Trophoblast cell (in vitro differentiated cells and primary cell): ENCODE results near the gene RNF187.

Experiments
- DNase-seq, 2 donors: peaks; one replicate each; pipeline ENCODE4 v3.0.0-alpha.2; 2016
- H2AFZ ChIP-seq: 2 replicates; pipeline ENCODE4 v1.6.1; 2013; ENCODE audit warnings: low read length, moderate library complexity, mild to moderate bottlenecking; ENCODE audit not compliant: insufficient read depth, poor library complexity
- H2AK5ac ChIP-seq: 2 replicates; pipeline ENCODE4 v1.6.1; 2013; ENCODE audit warnings: mild to moderate bottlenecking, low read length
- H2BK120ac ChIP-seq: 2 replicates; pipeline ENCODE4 v1.6.1; 2013; ENCODE audit warnings: low read length, mild to moderate bottlenecking, moderate library complexity; ENCODE audit not compliant: insufficient read depth, poor library complexity
- H2BK12ac ChIP-seq: 2 replicates; pipeline ENCODE4 v1.6.1; 2013; ENCODE audit warnings: mild to moderate bottlenecking, low read length, moderate library complexity
- H2BK5ac ChIP-seq: 2 replicates; pipeline ENCODE4 v1.6.1; 2013; ENCODE audit warnings: low read length, low read depth, moderate library complexity, mild to moderate bottlenecking; ENCODE audit not compliant: poor library complexity
- H3K14ac ChIP-seq: 2 replicates; pipeline ENCODE4 v1.6.1; 2013; ENCODE audit warnings: mild to moderate bottlenecking, low read length
- H3K18ac ChIP-seq: 2 replicates; pipeline ENCODE4 v1.6.1; 2013; ENCODE audit warnings: mild to moderate bottlenecking, low read length
- H3K23ac ChIP-seq: 2 replicates; pipeline ENCODE4 v1.6.1; 2013; ENCODE audit warnings: low read length
- H3K27ac ChIP-seq: 2 replicates; pipeline ENCODE4 v1.5.1; 2013; ENCODE audit warnings: low read depth, mild to moderate bottlenecking, inconsistent platforms, low read length, moderate library complexity
- H3K27me3 ChIP-seq: 2 replicates; pipeline ENCODE4 v1.6.1; 2013; ENCODE audit warnings: inconsistent platforms, mild to moderate bottlenecking, low read length, moderate library complexity; ENCODE audit not compliant: insufficient read depth
- H3K36me3 ChIP-seq, 2 experiments: 1 replicate in 1 of 2; 2 replicates in 1 of 2; pipeline ENCODE4 v1.6.1; 2013; ENCODE audit warnings: low read length in 2 of 2, mild to moderate bottlenecking in 2 of 2, moderate library complexity in 1 of 2; ENCODE audit not compliant: insufficient read depth in 2 of 2, control insufficient read depth in 1 of 2
- H3K4ac ChIP-seq: 2 replicates; pipeline ENCODE4 v1.6.1; 2013; ENCODE audit warnings: low read depth, mild to moderate bottlenecking, low read length, moderate library complexity
- H3K4me1 ChIP-seq, 2 experiments: 1 replicate in 1 of 2; 2 replicates in 1 of 2; pipeline ENCODE4 v1.6.1; 2013; ENCODE audit warnings: low read length in 2 of 2, mild to moderate bottlenecking in 2 of 2, moderate library complexity in 1 of 2; ENCODE audit not compliant: insufficient read depth in 2 of 2, control insufficient read depth in 1 of 2
- H3K4me2 ChIP-seq: 2 replicates; pipeline ENCODE4 v1.6.1; 2013; ENCODE audit warnings: inconsistent platforms, mild to moderate bottlenecking, low read length, moderate library complexity
- H3K4me3 ChIP-seq: 2 replicates; pipeline ENCODE4 v1.5.1; 2013; ENCODE audit warnings: mild to moderate bottlenecking, low read depth, low read length, inconsistent platforms
- H3K79me1 ChIP-seq: one replicate; pipeline ENCODE4 v1.6.1; 2013; ENCODE audit warnings: low read length
- H3K79me2 ChIP-seq: 2 replicates; pipeline ENCODE4 v1.6.1; 2013; ENCODE audit warnings: low read length, mild to moderate bottlenecking; ENCODE audit not compliant: control insufficient read depth, insufficient read depth, poor library complexity
- H3K9ac ChIP-seq: 2 replicates; pipeline ENCODE4 v1.6.1; 2013; ENCODE audit warnings: mild to moderate bottlenecking, low read length
- H3K9me3 ChIP-seq: 2 replicates; pipeline ENCODE4 v1.6.1; 2013; ENCODE audit warnings: low read depth, mild to moderate bottlenecking, control low read depth, inconsistent platforms, low read length; ENCODE audit not compliant: insufficient read depth
- H4K12ac ChIP-seq: 2 replicates; pipeline ENCODE4 v1.6.1; 2013; ENCODE audit warnings: low read depth, mild to moderate bottlenecking, low read length, moderate library complexity
- H4K8ac ChIP-seq: 2 replicates; pipeline ENCODE4 v1.6.1; 2013; ENCODE audit warnings: low read depth, mild to moderate bottlenecking, low read length, moderate library complexity
- H4K91ac ChIP-seq: one replicate; pipeline ENCODE4 v1.6.1; 2013; ENCODE audit warnings: low read depth, mild to moderate bottlenecking, low read length, moderate library complexity
- WGBS: extraction: QIAGEN DNeasy Blood & Tissue Kit; methylation state at CpG from one replicate; pipeline ENCODE4 v1.1.7; 2013; ENCODE audit warnings: missing lambda C conversion rate; ENCODE audit not compliant: insufficient read length, insufficient coverage; ENCODE audit errors: extremely low coverage; 5-methylcytosine and 5-hydroxymethylcytosine counted together

RNF187 gene

DNA sequence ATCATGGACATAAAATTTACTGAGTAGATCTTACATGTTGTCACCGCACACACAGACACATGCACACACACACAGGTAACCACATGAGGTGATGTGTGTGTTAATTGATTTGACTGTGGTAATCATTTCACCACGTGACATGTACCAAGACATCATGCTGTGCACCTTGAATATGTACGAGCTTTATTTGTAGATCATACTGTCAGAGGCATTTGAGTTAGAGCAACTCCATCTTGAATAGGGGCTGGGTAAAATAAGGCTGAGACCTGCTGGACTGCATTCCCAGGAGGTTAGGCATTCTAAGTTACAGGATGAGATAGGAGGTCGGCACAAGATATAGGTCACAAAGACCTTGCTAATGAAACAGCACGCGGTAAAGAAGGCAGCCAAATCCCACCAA is 38.8 kb upstream of the RNF187 start:
- WGBS: no CpG with 5 or more reads among the region's 6 CpGs
- no peak overlapping the region for H2BK12ac ChIP-seq
- peak; percentile 53 to 58 for DNase-seq

DNA sequence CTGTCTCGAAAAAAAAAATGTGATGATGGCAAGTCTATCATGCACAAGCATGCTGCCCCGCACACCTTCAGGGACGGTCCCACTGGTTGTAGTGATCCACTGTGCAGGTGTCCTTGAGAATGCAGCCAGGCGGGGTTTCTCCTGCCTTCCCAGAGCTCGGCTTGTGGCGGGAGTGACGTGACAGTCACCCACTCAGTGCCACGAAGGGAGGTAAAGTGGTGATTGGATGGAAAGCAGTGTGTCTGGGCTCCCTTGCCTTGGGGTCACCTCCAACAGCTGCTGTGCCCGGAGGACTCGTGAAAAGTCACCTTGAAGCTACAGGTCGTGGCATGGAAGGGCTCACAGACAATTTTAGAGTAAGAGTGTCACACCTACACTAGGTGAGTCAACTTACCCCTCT is 37.0 kb upstream of the RNF187 start:
- H4K12ac ChIP-seq: no peak overlapping the region

More for the DNA sequence above, 38.8 kb upstream of the RNF187 start:
- Histone ChIP-seq H3K4me1 (peaks cover 13 to 17% of the 10 kb centered on the region in 2 experiments), H3K4ac (no peak overlapping the region), H2BK120ac (peak overlapping the region; percentile 15), H3K79me1 (peaks cover 5% of the 10 kb centered on the region), H3K4me3 (no peak overlapping the region), H3K18ac (no peak overlapping the region), H3K79me2 (no peaks in the 10 kb centered on the region), H4K12ac (no peak overlapping the region), H2AK5ac (no peak overlapping the region), H3K14ac (no peak overlapping the region), H3K27me3 (peaks cover 2% of the 10 kb centered on the region), H3K36me3 (no peaks in the 10 kb centered on the region), H2AFZ (no peak overlapping the region), H3K4me2 (no peak overlapping the region), H3K9ac (no peak overlapping the region), H4K91ac (no peak overlapping the region), H3K23ac (no peak overlapping the region), H3K9me3 (no peaks in the 10 kb centered on the region), H4K8ac (peak overlapping the region; percentile 26), H3K27ac (no peak overlapping the region), H2BK5ac (no peak overlapping the region)

DNA sequence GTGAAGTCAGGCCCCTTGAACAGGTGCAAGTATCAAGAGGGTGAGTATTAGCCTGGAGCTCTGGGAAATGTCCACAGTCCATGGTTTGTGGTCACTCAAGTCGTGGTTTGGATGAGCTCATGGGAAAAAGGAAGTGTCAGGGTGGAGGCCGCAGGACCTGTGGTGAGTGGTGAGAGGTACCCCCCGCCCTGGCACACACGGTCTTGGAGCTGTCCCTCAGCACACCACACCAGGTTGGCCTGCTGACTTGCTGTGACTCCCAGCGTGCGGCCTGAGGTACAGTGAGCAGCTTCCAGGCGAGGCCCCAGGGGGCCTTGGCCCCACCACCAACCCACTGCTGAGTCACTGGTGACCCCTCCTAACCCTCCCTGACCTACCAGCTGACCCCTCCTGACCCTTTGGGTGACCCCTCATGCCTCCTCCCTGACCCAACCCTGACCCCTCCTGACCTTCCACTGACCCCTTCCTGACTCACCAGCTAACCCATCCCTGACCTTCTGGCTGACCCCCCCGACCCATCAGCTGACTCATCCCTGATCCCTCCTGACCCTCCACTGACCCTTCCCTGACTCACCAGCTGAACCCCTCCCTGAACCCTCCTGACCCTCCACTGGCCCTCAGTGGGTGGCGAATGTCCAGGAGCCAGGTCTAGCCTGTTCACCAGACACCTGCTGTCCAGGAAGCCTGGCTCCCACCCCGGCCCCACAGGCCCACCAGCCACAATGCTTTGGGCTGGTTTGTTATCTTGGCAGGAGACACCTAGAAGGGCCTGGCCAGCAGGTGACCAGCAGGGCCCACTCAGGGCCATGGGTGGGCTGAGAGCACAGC is 34.8 kb upstream of the RNF187 start:
- no peaks in the 10 kb centered on the region for H3K27me3 ChIP-seq
- no CpG with 5 or more reads among the region's 10 CpGs for WGBS
- H3K23ac ChIP-seq: no peak overlapping the region
- H3K79me1 ChIP-seq: peaks cover 5% of the 10 kb centered on the region
- H2AK5ac ChIP-seq: no peak overlapping the region
- no peaks in the 10 kb centered on the region for H3K36me3 ChIP-seq
- H3K4ac ChIP-seq: no peak overlapping the region
- no peak overlapping the region for H2AFZ ChIP-seq
- H2BK5ac ChIP-seq: no peak overlapping the region
- no peaks in the 10 kb centered on the region for H3K9me3 ChIP-seq
- no peak overlapping the region for H4K12ac ChIP-seq
- H2BK120ac ChIP-seq: no peak overlapping the region
- H2BK12ac ChIP-seq: no peak overlapping the region
- no peak overlapping the region for H3K27ac ChIP-seq
- H4K91ac ChIP-seq: peak overlapping the region; percentile 11
- no peak overlapping the region for H3K14ac ChIP-seq
- H3K18ac ChIP-seq: no peak overlapping the region
- peaks cover 3% of the 10 kb centered on the region for H3K79me2 ChIP-seq
- H3K9ac ChIP-seq: no peak overlapping the region
- no peak overlapping the region for H4K8ac ChIP-seq
- peaks cover 14 to 26% of the 10 kb centered on the region in 2 experiments for H3K4me1 ChIP-seq
- no peak for DNase-seq
- H3K4me2 ChIP-seq: no peak overlapping the region
- H3K4me3 ChIP-seq: no peak overlapping the region

More for the DNA sequence above, 37.0 kb upstream of the RNF187 start:
- Histone ChIP-seq H3K9me3 (no peaks in the 10 kb centered on the region), H3K4me2 (no peak overlapping the region), H3K18ac (no peak overlapping the region), H3K36me3 (no peaks in the 10 kb centered on the region), H2BK5ac (no peak overlapping the region), H2AFZ (no peak overlapping the region), H3K14ac (no peak overlapping the region), H3K79me2 (peaks cover 2% of the 10 kb centered on the region), H3K23ac (no peak overlapping the region), H2BK12ac (no peak overlapping the region), H3K4ac (no peak overlapping the region), H2BK120ac (no peak overlapping the region), H3K27me3 (peaks cover 2% of the 10 kb centered on the region), H3K9ac (no peak overlapping the region), H4K8ac (no peak overlapping the region), H2AK5ac (peak overlapping the region; percentile 23), H3K4me1 (peaks cover 20 to 24% of the 10 kb centered on the region in 2 experiments), H3K4me3 (no peak overlapping the region), H4K91ac (no peak overlapping the region), H3K79me1 (peaks cover 5% of the 10 kb centered on the region), H3K27ac (no peak overlapping the region)
- WGBS: no CpG with 5 or more reads among the region's 11 CpGs
- no peak for DNase-seq

DNA sequence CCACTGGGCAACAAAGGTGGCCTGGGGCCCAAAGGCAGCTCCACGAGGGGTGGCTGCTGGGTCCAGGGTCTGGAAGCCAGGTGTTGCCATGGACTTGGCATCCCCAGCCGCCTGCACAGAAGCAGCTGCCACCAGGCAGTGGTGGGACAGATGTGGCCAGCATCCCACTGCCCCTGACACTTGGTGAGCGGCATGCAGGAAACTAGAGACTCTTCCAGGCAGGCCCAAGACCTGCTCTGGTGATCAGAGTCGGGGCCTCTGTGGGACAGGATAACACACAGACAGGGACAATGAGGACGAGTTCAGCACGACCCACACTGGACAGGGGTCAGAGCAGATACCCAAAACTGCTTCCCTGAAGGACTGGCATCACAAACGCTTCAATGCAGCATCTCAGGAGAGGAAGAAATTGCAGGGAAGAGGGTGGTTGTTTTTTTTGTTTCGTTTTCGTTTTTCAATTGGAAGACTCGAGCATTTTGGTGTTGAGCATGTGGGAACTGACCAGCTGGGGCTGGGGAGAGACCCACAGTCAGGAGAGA is 34.1 kb upstream of the RNF187 start:
- H2BK5ac ChIP-seq: no peak overlapping the region
- H2BK12ac ChIP-seq: peak overlapping the region; percentile 16
- no peak overlapping the region for H3K4me3 ChIP-seq
- no peak overlapping the region for H4K12ac ChIP-seq
- H2AK5ac ChIP-seq: no peak overlapping the region
- H3K4me2 ChIP-seq: no peak overlapping the region
- H3K27ac ChIP-seq: no peak overlapping the region
- no peak overlapping the region for H3K14ac ChIP-seq
- H3K9ac ChIP-seq: no peak overlapping the region
- no peak overlapping the region for H2AFZ ChIP-seq
- H2BK120ac ChIP-seq: no peak overlapping the region
- no peak for DNase-seq
- no peaks in the 10 kb centered on the region for H3K27me3 ChIP-seq
- peaks cover 14 to 26% of the 10 kb centered on the region in 2 experiments for H3K4me1 ChIP-seq
- no peak overlapping the region for H3K4ac ChIP-seq
- peaks cover 5% of the 10 kb centered on the region for H3K79me1 ChIP-seq
- H4K8ac ChIP-seq: no peak overlapping the region
- no peak overlapping the region for H4K91ac ChIP-seq
- H3K18ac ChIP-seq: no peak overlapping the region
- no peaks in the 10 kb centered on the region for H3K9me3 ChIP-seq
- 100% methylated on average over 3 of the region's 10 CpGs for WGBS
- no peaks in the 10 kb centered on the region for H3K36me3 ChIP-seq
- H3K23ac ChIP-seq: no peak overlapping the region
- peaks cover 5% of the 10 kb centered on the region for H3K79me2 ChIP-seq
